NB4 (cell line): ENCODE data around the gene PTN.
"Not testable (repeated sequence)": the region's sequence is repeated elsewhere in the genome, so short reads cannot be mapped to it uniquely, and the experiment has no call there.

Experiments used
- DNase-seq: peaks from one replicate; pipeline ENCODE4 v3.0.0; 2010; ENCODE audit warnings: low read depth
- H3K4me3 ChIP-seq: one replicate; pipeline ENCODE4 v1.5.1; 2011; ENCODE audit warnings: mild to moderate bottlenecking, low read depth, low read length, moderate library complexity
- CTCF ChIP-seq: IDR thresholded peaks from one replicate; pipeline ENCODE4 v1.5.1; 2012; ENCODE audit warnings: low read depth, low read length
- MAX ChIP-seq: IDR thresholded peaks from 2 replicates; pipeline ENCODE4 v1.6.1; 2011; ENCODE audit warnings: low read depth, low read length
- MYC ChIP-seq: IDR thresholded peaks from 2 replicates; pipeline ENCODE4 v1.6.1; 2011; ENCODE audit warnings: low read depth, low read length
- POLR2A ChIP-seq: IDR thresholded peaks from 2 replicates; pipeline ENCODE4 v1.6.1; 2011; ENCODE audit warnings: mild to moderate bottlenecking; ENCODE audit not compliant: insufficient read length; ENCODE audit errors: extremely low read depth

Gene PTN

GRCh38 chr7:137269240-137269639, 74.3 kb downstream of the PTN start:
- DNase-seq: no peak
- TF ChIP-seq POLR2A: no peak
- no peak for TF ChIP-seq MAX
- TF ChIP-seq MYC: no peak
- no peak for TF ChIP-seq CTCF

GRCh38 chr7:137268001-137268865, 75.3 kb downstream of the PTN start:
- not testable (repeated sequence) for DNase-seq, H3K4me3 ChIP-seq

More at GRCh38 chr7:137269240-137269639, 74.3 kb downstream of the PTN start:
- H3K4me3 ChIP-seq: no peak overlapping the region

- H3K4me3 ChIP-seq: no peak overlapping the region
- TF ChIP-seq MYC (no peak), CTCF (no peak), MAX (no peak), POLR2A (no peak)
- no peak for DNase-seq
Observed at GRCh38 chr7:137266764-137267163, 76.8 kb downstream of the PTN start.

GRCh38 chr7:137265480-137265879, 78.1 kb downstream of the PTN start:
- DNase-seq, H3K4me3 ChIP-seq: not testable (repeated sequence)

GRCh38 chr7:137262599-137262998, 80.9 kb downstream of the PTN start:
- no peak overlapping the region for H3K4me3 ChIP-seq
- no peak for DNase-seq
- TF ChIP-seq POLR2A (no peak), MAX (no peak), MYC (no peak), CTCF (no peak)

GRCh38 chr7:137258552-137258951, 85.0 kb downstream of the PTN start:
- TF ChIP-seq POLR2A (no peak), CTCF (no peak), MAX (no peak), MYC (no peak)
- no peak overlapping the region for H3K4me3 ChIP-seq
- DNase-seq: no peak

GRCh38 chr7:137254766-137255165, 88.8 kb downstream of the PTN start:
- TF ChIP-seq CTCF (no peak), MAX (no peak), MYC (no peak), POLR2A (no peak)

More at GRCh38 chr7:137254766-137255165, 88.8 kb downstream of the PTN start:
- H3K4me3 ChIP-seq: no peak overlapping the region
- no peak for DNase-seq
